CD8-positive, alpha-beta memory T cell (primary cell): ENCODE measurements around the gene SMIM33. TPM values are rescaled to one million over a fixed set of nuclear protein-coding genes. Genes with fewer than 3 reads are reported as not detected.
"Not testable (repeated sequence)": the region's sequence is repeated elsewhere in the genome, so short reads cannot be mapped to it uniquely, and the experiment has no call there.

Experiments used
- CTCF ChIA-PET: fragments of 350-600 bp; sonication (Branson Sonifier 250); formaldehyde crosslinking; loops from one replicate; lab custom pipeline; 2021; ENCODE audit warnings: antibody characterized with exemption; lab: Charles Lee
- POLR2A ChIA-PET: fragments of 350-600 bp; sonication (Branson Sonifier 250); formaldehyde crosslinking; loops from one replicate; lab custom pipeline; 2021; ENCODE audit warnings: antibody characterized with exemption; lab: Charles Lee
- DNase-seq, 5 donors: peaks; one replicate each; pipeline versions ENCODE4 v3.0.0 to v3.0.0-alpha.2; 2020 to 2022; ENCODE audit warnings: mixed read lengths in 1 of 5
- H3K27ac ChIP-seq: one replicate; pipeline ENCODE4 v1.7.0; 2013; ENCODE audit warnings: low read depth, mild to moderate bottlenecking, low read length, moderate library complexity
- H3K27me3 ChIP-seq: 2 replicates; pipeline ENCODE4 v1.7.0; 2013; ENCODE audit warnings: low read length, mild to moderate bottlenecking; ENCODE audit not compliant: insufficient read depth, poor library complexity, severe bottlenecking
- H3K36me3 ChIP-seq: 2 replicates; pipeline ENCODE4 v1.7.0; 2013; ENCODE audit warnings: mild to moderate bottlenecking, low read length, moderate library complexity; ENCODE audit not compliant: insufficient read depth
- H3K4me1 ChIP-seq: 2 replicates; pipeline ENCODE4 v1.7.0; 2013; ENCODE audit warnings: mild to moderate bottlenecking, low read length, moderate library complexity; ENCODE audit not compliant: insufficient read depth
- H3K4me3 ChIP-seq: 2 replicates; pipeline ENCODE4 v1.7.0; 2013; ENCODE audit warnings: mild to moderate bottlenecking, low read length
- H3K9me3 ChIP-seq: 2 replicates; pipeline ENCODE4 v1.7.0; 2013; ENCODE audit warnings: mild to moderate bottlenecking, low read length
- H3K27ac Mint-ChIP-seq, 8 donors: one replicate each; pipeline ENCODE4 v1.8.0; 2020 to 2021; ENCODE audit warnings: mixed read lengths in 8 of 8, mild to moderate bottlenecking in 6 of 8, inconsistent platforms in 3 of 8, moderate library complexity in 3 of 8
- H3K27me3 Mint-ChIP-seq, 2 donors: one replicate each; pipeline ENCODE4 v1.8.0; 2020 to 2021; ENCODE audit warnings: mixed read lengths in 2 of 2, mild to moderate bottlenecking in 1 of 2, moderate library complexity in 1 of 2
- H3K36me3 Mint-ChIP-seq, 3 donors: one replicate each; pipeline ENCODE4 v1.8.0; 2020 to 2021; ENCODE audit warnings: mixed read lengths in 3 of 3, inconsistent platforms in 1 of 3, mild to moderate bottlenecking in 1 of 3
- H3K4me1 Mint-ChIP-seq, 3 donors: one replicate each; pipeline ENCODE4 v1.8.0; 2020 to 2021; ENCODE audit warnings: mixed read lengths in 3 of 3, inconsistent platforms in 1 of 3, mild to moderate bottlenecking in 1 of 3
- H3K4me3 Mint-ChIP-seq, 7 donors: one replicate each; pipeline ENCODE4 v1.8.0; 2020 to 2021; ENCODE audit warnings: mixed read lengths in 7 of 7, mild to moderate bottlenecking in 6 of 7, moderate library complexity in 4 of 7, inconsistent platforms in 2 of 7
- H3K9me3 Mint-ChIP-seq, 5 donors: one replicate each; pipeline ENCODE4 v1.8.0; 2020 to 2022; ENCODE audit warnings: mixed read lengths in 5 of 5, mild to moderate bottlenecking in 3 of 5, moderate library complexity in 2 of 5, inconsistent platforms in 1 of 5
- polyA plus RNA-seq: library from polyadenylated mRNA; unstranded; fragments of 300-500 nt; fragmentation: Illumina TruSeq; gene quantifications from one replicate; pipeline ENCODE4 v1.2.3, GENCODE V29; 2021
- total RNA-seq, 2 experiments: library from RNA; stranded (reverse); gene quantifications; one replicate each; pipeline ENCODE4 v1.2.3, GENCODE V29; 2021

The SMIM33 gene
- total and polyA plus RNA-seq, 3 experiments from 2014 or later: 0.11 to 1.1 (median 0.28) TPM

DNA sequence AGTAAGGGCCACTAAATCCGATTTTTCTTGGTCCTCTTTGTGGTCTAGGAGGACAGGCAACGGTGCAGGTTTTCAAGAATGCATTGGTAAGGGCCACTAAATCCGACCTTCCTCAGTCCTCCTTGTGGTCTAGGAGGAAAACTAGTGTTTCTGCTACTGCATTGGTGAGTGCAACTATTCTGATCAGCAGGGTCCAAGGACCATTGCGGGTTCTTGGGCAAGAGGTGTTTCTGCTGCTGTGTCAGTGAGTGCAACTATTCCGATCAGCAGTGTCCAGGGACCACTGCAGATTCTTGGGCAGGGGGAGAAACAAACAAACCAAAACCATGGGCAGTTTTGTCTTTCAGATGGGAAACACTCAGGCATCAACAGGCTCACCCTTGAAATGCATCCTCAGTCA is 33.9 kb downstream of the SMIM33 start:
- H3K4me1 ChIP-seq, H3K4me3 ChIP-seq, H3K4me1 Mint-ChIP-seq, H3K27ac Mint-ChIP-seq, H3K36me3 Mint-ChIP-seq, POLR2A ChIA-PET, H3K27ac ChIP-seq, H3K9me3 ChIP-seq, H3K27me3 ChIP-seq, H3K27me3 Mint-ChIP-seq, DNase-seq, H3K4me3 Mint-ChIP-seq, H3K36me3 ChIP-seq, H3K9me3 Mint-ChIP-seq: not testable (repeated sequence)
- CTCF ChIA-PET: interaction anchor here (0.8 to 4.4 kb wide), 2 partner anchors 9 to 82 kb away, joined by 3 to 19 read pairs; no protein-coding TSS in a partner anchor

DNA sequence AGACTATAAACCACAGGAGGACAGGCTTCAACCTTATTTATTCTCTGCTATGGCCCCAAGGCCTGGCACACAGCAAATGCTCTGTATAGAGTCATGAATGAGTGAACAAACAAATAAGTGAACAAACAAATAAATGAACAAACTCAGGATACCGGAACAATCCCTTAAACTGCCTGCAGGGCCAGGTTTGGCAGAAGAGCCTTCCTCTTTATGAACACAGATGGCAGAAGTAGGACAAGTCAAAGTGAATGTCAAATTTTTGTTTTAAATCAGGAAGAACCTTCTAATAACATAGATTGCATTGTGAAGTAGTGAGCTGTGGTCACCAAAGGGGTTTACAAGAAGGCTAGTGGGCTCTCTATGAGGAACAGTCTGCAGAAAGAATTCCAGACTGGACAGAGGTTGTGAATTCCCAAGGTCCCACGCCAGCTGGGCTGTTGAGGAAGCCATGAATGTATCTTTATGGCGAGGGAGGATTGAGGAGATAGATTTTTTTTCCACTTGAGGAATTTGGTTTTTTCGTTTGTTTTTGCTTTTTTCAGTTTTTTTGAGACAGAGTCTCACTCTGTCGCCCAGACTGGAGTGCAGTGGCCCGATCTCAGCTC is 42.1 kb downstream of the SMIM33 start:
- H3K9me3 ChIP-seq: no peaks in the 10 kb centered on the region
- CTCF ChIA-PET: interaction anchor here (0.9 to 13.1 kb wide), 19 partner anchors 9 to 123 kb away, joined by 3 to 414 read pairs (median 5); partner anchors contain the start of genes DNAJC18 and STING1
- peaks cover 31% of the 10 kb centered on the region for H3K4me1 ChIP-seq
- H3K27me3 ChIP-seq: no peaks in the 10 kb centered on the region
- H3K27ac Mint-ChIP-seq: peak overlapping the region in 6 of 8 donors; percentile 4 to 82 (median 34)
- H3K4me3 ChIP-seq: no peak overlapping the region
- DNase-seq: no peak
- H3K36me3 ChIP-seq: no peaks in the 10 kb centered on the region
- no peak overlapping the region for H3K27ac ChIP-seq
- no peaks in the 10 kb centered on the region for H3K27me3 Mint-ChIP-seq
- H3K4me3 Mint-ChIP-seq: peak overlapping the region in 4 of 7 donors; percentile 10 to 69 (median 30)
- peaks cover 38 to 41% (median 38%) of the 10 kb centered on the region in 3 donors for H3K4me1 Mint-ChIP-seq
- POLR2A ChIA-PET: interaction anchor here (1.0 kb wide), 3 partner anchors 31 to 91 kb away, joined by 3 to 4 read pairs (median 3); no protein-coding TSS in a partner anchor
- H3K36me3 Mint-ChIP-seq: no peaks in the 10 kb centered on the region
- H3K9me3 Mint-ChIP-seq: no peaks in the 10 kb centered on the region

DNA sequence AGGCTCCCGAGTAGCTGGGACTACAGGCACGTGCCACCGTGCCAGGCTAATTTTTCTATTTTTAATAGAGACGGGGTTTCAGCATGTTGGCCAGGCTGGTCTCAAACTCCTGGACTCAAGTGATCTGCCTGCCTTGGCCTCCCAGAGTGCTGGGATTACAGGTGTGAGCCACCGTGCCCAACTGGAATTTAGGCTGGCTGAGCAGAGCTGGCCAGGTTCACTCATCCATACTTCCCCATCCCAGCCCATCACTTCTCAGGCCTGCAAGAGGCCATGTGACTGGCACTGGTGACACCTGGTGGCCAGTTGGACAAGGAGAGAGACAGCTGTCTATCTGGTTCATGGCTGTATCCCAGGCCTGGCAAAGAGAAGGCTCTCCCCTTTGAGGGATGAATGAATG is 42.6 kb downstream of the SMIM33 start:
- peaks cover 34% of the 10 kb centered on the region for H3K4me1 ChIP-seq
- H3K4me3 ChIP-seq, H3K27me3 Mint-ChIP-seq, H3K36me3 ChIP-seq, H3K9me3 Mint-ChIP-seq, H3K27ac ChIP-seq, H3K9me3 ChIP-seq, H3K27me3 ChIP-seq, H3K36me3 Mint-ChIP-seq: not testable (repeated sequence)
- H3K4me1 Mint-ChIP-seq: peaks cover 42 to 45% (median 43%) of the 10 kb centered on the region in 3 donors
- ChIA-PET CTCF (interaction anchor here (0.9 to 13.1 kb wide), 21 partner anchors 10 to 123 kb away, joined by 3 to 414 read pairs (median 5); partner anchors contain the start of genes DNAJC18 and STING1), POLR2A (interaction anchor here (0.7 to 1.0 kb wide), 3 partner anchors 32 to 122 kb away, joined by 3 to 4 read pairs (median 3); no protein-coding TSS in a partner anchor)
- peak overlapping the region in 5 of 8 donors; percentile 4 to 96 (median 56) for H3K27ac Mint-ChIP-seq
- peak; percentile 67 to 86 (median 70) for DNase-seq
- H3K4me3 Mint-ChIP-seq: peak overlapping the region in 3 of 7 donors; percentile 2 to 10 (median 6)

DNA sequence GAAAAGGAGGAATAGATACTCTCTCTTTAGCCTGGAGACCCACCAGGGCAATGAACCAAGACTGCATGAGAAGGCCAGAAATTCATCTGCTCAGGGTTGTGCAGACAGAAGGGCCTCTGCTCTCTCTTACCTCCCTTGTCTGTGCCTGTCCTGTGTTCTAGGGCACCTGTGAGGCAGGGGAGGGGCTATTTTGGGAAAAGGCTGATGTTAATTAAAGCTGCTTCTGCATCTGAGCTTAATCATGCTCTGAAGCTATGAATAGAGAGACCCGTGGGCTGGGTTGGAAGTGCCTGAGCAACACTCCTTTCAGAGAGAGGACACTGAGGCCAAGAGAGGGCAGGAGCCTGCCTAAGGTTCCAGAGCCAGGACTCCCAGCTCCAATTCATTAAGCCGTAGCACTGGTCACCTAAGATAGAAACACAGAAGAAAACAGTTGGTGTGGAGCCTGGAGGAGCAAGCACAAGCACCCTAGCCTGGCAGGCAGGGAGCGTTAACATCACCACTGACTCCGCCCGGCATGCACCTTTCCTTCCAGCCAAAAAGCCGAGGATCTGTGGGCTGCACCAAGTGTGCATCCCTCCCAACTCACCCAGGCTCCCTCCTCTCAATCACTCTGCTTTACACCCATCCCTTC is 43.2 kb downstream of the SMIM33 start:
- DNase-seq: no peak
- peak overlapping the region in 4 of 8 donors; percentile 4 to 96 (median 50) for H3K27ac Mint-ChIP-seq
- Histone ChIP-seq H3K4me1 (peaks cover 36% of the 10 kb centered on the region), H3K4me3 (no peak overlapping the region), H3K27me3 (no peaks in the 10 kb centered on the region), H3K36me3 (no peaks in the 10 kb centered on the region), H3K27ac (no peak overlapping the region), H3K9me3 (no peaks in the 10 kb centered on the region)
- peaks cover 0 to 2% (median 0%) of the 10 kb centered on the region in 3 donors for H3K36me3 Mint-ChIP-seq
- H3K4me1 Mint-ChIP-seq: peaks cover 47 to 50% (median 48%) of the 10 kb centered on the region in 3 donors
- POLR2A ChIA-PET: interaction anchor here (0.7 to 1.0 kb wide), 3 partner anchors 32 to 122 kb away, joined by 3 to 4 read pairs (median 3); no protein-coding TSS in a partner anchor
- CTCF ChIA-PET: interaction anchor here (0.7 to 13.1 kb wide), 22 partner anchors 10 to 252 kb away, joined by 3 to 414 read pairs (median 5); partner anchors contain the start of genes DNAJC18 and STING1
- H3K9me3 Mint-ChIP-seq: no peaks in the 10 kb centered on the region
- H3K27me3 Mint-ChIP-seq: peaks cover 0 to 6% of the 10 kb centered on the region in 2 donors
- peak overlapping the region in 1 of 7 donors; percentile 31 for H3K4me3 Mint-ChIP-seq

DNA sequence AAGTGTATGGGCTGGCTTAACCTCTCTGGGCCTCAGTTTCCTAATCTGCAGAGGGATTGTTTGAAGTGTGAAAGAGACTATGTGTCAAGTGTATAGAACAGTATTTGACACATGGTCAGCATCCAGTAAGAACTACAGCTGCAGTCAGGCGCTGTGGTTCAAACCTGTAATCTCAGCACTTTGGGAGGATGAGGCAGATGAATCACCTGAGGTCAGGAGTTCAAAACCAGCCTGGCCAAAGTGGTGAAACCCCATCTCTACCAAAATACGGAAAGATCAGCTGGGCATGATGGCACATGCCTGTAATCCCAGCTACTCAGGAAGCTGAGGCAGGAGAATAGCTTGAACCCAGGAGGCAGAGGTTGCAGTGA is 43.7 kb downstream of the SMIM33 start:
- H3K36me3 ChIP-seq: no peaks in the 10 kb centered on the region
- no peak overlapping the region for H3K4me3 ChIP-seq
- ChIA-PET CTCF (interaction anchor here (0.7 to 13.1 kb wide), 17 partner anchors 11 to 251 kb away, joined by 3 to 414 read pairs (median 5); partner anchors contain the start of genes DNAJC18 and STING1), POLR2A (interaction anchor here (0.6 kb wide), 1 partner anchor 178 kb away, joined by 5 read pairs; no protein-coding TSS in a partner anchor)
- H3K27ac ChIP-seq: no peak overlapping the region
- Mint-ChIP-seq H3K36me3 (peaks cover 0 to 2% (median 0%) of the 10 kb centered on the region in 3 donors), H3K4me1 (peaks cover 47 to 51% (median 49%) of the 10 kb centered on the region in 3 donors), H3K27ac (peak overlapping the region in 1 of 8 donors; percentile 69), H3K4me3 (no peak overlapping the region), H3K9me3 (no peaks in the 10 kb centered on the region), H3K27me3 (peaks cover 2 to 6% of the 10 kb centered on the region in 2 donors)
- H3K4me1 ChIP-seq: peaks cover 36% of the 10 kb centered on the region
- DNase-seq: no peak
- no peaks in the 10 kb centered on the region for H3K9me3 ChIP-seq
- H3K27me3 ChIP-seq: no peaks in the 10 kb centered on the region

DNA sequence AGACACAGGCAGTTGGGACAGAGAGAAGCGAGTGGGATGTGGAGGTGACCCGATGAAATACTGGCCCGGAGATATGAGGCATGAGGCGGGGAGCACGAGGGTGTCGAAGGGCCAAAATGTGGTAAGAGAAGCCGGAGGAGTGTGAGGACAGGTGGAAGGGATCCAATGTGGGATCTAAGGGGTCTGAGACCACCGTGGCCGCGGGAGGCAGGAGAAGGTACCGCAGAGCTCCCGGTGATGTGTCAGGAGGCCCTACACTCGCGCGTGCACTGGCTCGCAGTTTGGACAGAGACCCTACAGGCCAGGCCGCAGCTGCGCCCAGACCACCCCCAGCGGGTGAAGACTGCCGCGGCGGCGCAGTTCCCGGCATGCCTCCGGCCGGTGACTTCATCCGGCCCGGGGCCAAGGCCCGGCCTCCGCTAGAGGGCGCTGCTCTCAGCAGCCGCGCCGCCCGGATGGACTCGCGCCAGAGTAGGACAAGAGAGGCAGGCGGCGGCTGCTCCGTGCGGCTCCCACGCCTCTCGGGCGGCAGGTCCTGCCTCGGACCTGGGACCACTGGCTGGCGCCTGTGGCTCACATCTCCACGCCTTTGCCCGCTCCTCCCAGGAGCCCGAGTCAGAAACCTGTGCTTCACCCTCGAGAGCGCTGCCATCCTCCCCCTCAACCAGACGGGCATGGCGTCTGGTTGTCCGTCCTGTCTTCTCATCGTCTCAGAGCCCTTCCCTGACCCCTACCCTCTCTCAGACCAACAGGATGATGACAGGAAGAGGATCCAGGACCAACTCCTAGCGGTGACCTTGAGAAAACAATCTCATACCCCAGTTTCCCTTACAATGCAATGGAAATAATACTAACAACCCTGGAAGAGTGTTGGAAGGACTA is 47.1 kb downstream of the SMIM33 start:
- Histone ChIP-seq H3K9me3 (no peaks in the 10 kb centered on the region), H3K4me3 (peak overlapping the region; percentile 96), H3K4me1 (peaks cover 9% of the 10 kb centered on the region), H3K27me3 (no peaks in the 10 kb centered on the region), H3K36me3 (no peaks in the 10 kb centered on the region), H3K27ac (peak overlapping the region; percentile 86)
- H3K4me3 Mint-ChIP-seq: peak overlapping the region; percentile 80 to 98 (median 88)
- peaks cover 20 to 23% (median 22%) of the 10 kb centered on the region in 3 donors for H3K4me1 Mint-ChIP-seq
- DNase-seq: peak; percentile 82 to 92 (median 87)
- ChIA-PET CTCF (interaction anchor here (0.6 to 13.1 kb wide), 26 partner anchors 10 to 248 kb away, joined by 3 to 414 read pairs (median 4); partner anchors contain the start of genes MZB1, PAIP2, SMIM33 and SPATA24), POLR2A (interaction anchor here (0.6 to 1.5 kb wide), 4 partner anchors 43 to 224 kb away, joined by 3 to 6 read pairs (median 3); partner anchors contain the start of genes DNAJC18 and UBE2D2)
- peaks cover 4 to 6% of the 10 kb centered on the region in 2 donors for H3K27me3 Mint-ChIP-seq
- H3K36me3 Mint-ChIP-seq: peaks cover 0 to 2% (median 0%) of the 10 kb centered on the region in 3 donors
- H3K27ac Mint-ChIP-seq: peak overlapping the region; percentile 89 to 98 (median 94)
- no peaks in the 10 kb centered on the region for H3K9me3 Mint-ChIP-seq
